Kidney epithelial cell (primary cell): ENCODE results near the gene AMACR. TPM values are rescaled to one million over a fixed set of nuclear protein-coding genes. Genes with fewer than 3 reads are reported as not detected.
"Not testable (repeated sequence)": the region's sequence is repeated elsewhere in the genome, so short reads cannot be mapped to it uniquely, and the experiment has no call there.

Experiments used
- DNase-seq: peaks from one replicate; pipeline ENCODE4 v3.0.0-alpha.2; 2010; ENCODE audit warnings: low read depth
- H3K27me3 ChIP-seq: 2 replicates; pipeline ENCODE4 v1.6.0; 2011; ENCODE audit warnings: low read length; ENCODE audit not compliant: control insufficient read depth, insufficient read depth
- H3K36me3 ChIP-seq: 2 replicates; pipeline ENCODE4 v1.5.1; 2011; ENCODE audit warnings: low read length; ENCODE audit not compliant: control insufficient read depth, insufficient read depth
- H3K4me3 ChIP-seq: 2 replicates; pipeline ENCODE4 v1.5.1; 2011; ENCODE audit warnings: low read depth, mild to moderate bottlenecking, control low read depth, low read length
- CTCF ChIP-seq: IDR thresholded peaks from 2 replicates; pipeline ENCODE4 v1.5.1; 2011; ENCODE audit warnings: mild to moderate bottlenecking, moderate library complexity, low read length, control low read depth, inconsistent platforms; ENCODE audit not compliant: insufficient read depth, poor library complexity, severe bottlenecking
- total RNA-seq: library from RNA; depleted of rRNA; stranded (reverse); fragments of >200 nt; gene quantifications from 2 replicates; pipeline ENCODE4 v1.2.3, GENCODE V29; 2015

Gene AMACR
- total RNA-seq, 1 donor from 2014 or later: 18.0 TPM

- Histone ChIP-seq H3K27me3 (no peaks in the 10 kb centered on the region), H3K4me3 (no peak overlapping the region), H3K36me3 (no peaks in the 10 kb centered on the region)
- no peak for DNase-seq
- TF ChIP-seq CTCF: no peak
Observed at GRCh38 chr5:34016222-34016621, 8.4 kb upstream of the AMACR start.

- no peak overlapping the region for H3K4me3 ChIP-seq
- no peaks in the 10 kb centered on the region for H3K27me3 ChIP-seq
- H3K36me3 ChIP-seq: no peaks in the 10 kb centered on the region
- DNase-seq: no peak
- TF ChIP-seq CTCF: no peak
Observed at GRCh38 chr5:34015120-34015822, 7.4 kb upstream of the AMACR start.

GRCh38 chr5:34014626-34015025 lies 6.8 kb upstream of the AMACR start:
- TF ChIP-seq CTCF: no peak
- H3K4me3 ChIP-seq: no peak overlapping the region
- no peaks in the 10 kb centered on the region for H3K27me3 ChIP-seq
- DNase-seq: no peak
- no peaks in the 10 kb centered on the region for H3K36me3 ChIP-seq

GRCh38 chr5:34013547-34013946 lies 5.7 kb upstream of the AMACR start:
- no peak for TF ChIP-seq CTCF
- H3K36me3 ChIP-seq: no peaks in the 10 kb centered on the region
- DNase-seq: no peak

GRCh38 chr5:34012791-34013190 lies 4.9 kb upstream of the AMACR start:
- H3K36me3 ChIP-seq: no peaks in the 10 kb centered on the region
- no peaks in the 10 kb centered on the region for H3K27me3 ChIP-seq
- no peak for TF ChIP-seq CTCF
- H3K4me3 ChIP-seq: no peak overlapping the region
- DNase-seq: no peak

More at GRCh38 chr5:34013547-34013946, 5.7 kb upstream of the AMACR start:
- Histone ChIP-seq H3K4me3 (no peak overlapping the region), H3K27me3 (no peaks in the 10 kb centered on the region)

- DNase-seq: no peak
- Histone ChIP-seq H3K36me3 (no peaks in the 10 kb centered on the region), H3K27me3 (no peaks in the 10 kb centered on the region), H3K4me3 (no peak overlapping the region)
- TF ChIP-seq CTCF: no peak
Observed at GRCh38 chr5:34011536-34011935, 3.7 kb upstream of the AMACR start.

GRCh38 chr5:34010146-34010545 lies 2.3 kb upstream of the AMACR start:
- not testable (repeated sequence) for H3K36me3 ChIP-seq, H3K4me3 ChIP-seq, H3K27me3 ChIP-seq, DNase-seq
